Activated CD4-positive, CD25-positive, alpha-beta regulatory T cell treated with anti-CD3 and anti-CD28 coated beads, Interleukin-2, amount 50 U/mL, for 24 hours (primary cell): ENCODE measurements around the gene CC2D2B.
"Not testable (repeated sequence)": the region's sequence is repeated elsewhere in the genome, so short reads cannot be mapped to it uniquely, and the experiment has no call there.

Experiments
- ATAC-seq, 2 donors: fragments of 150-1000 bp; cut with Tn5 transposase; one replicate each; pipeline ENCODE4 v1.10.0; 2021; ENCODE audit warnings: mild to moderate bottlenecking in 1 of 2, moderate library complexity in 1 of 2

Gene CC2D2B

DNA sequence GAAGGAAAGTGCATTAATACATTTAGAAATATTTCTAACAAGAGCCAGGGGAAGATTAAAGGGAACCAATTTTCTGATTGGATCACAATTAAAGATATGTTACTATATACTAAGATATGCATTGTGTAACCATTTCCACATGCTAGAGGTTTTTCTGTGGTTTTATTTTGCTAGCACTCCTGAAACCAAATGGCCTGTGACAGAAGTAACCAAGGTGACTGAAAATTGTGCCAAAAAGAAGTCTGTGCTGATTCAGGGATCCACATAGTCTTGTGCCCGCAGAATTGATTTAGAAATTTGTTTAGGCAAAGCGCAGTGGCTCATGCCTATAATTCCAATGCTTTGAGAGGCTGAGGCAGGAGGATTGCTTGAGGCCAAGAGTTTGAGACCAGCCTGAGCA, 1.8 kb downstream of the CC2D2B start:
- no peak for ATAC-seq

DNA sequence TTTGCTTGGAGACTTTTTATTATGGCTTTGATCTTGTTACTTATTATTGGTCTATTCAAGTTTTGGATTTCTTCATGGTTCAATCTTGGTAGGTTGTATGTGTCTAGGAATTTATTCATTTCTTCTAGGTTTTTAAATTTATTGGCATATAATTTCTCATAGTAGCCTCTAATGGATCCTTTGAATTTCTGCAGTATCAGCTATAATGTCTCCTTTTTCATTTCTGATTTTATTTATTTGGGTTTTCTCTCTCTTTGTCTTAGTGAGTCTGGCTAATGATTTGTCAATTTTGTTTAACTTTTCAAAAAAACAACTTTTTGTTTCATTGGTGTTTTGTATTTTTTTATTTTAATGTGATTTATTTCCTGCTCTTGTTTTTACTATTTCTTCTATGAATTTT, 8.3 kb downstream of the CC2D2B start:
- ATAC-seq, result not testable (repeated sequence)

DNA sequence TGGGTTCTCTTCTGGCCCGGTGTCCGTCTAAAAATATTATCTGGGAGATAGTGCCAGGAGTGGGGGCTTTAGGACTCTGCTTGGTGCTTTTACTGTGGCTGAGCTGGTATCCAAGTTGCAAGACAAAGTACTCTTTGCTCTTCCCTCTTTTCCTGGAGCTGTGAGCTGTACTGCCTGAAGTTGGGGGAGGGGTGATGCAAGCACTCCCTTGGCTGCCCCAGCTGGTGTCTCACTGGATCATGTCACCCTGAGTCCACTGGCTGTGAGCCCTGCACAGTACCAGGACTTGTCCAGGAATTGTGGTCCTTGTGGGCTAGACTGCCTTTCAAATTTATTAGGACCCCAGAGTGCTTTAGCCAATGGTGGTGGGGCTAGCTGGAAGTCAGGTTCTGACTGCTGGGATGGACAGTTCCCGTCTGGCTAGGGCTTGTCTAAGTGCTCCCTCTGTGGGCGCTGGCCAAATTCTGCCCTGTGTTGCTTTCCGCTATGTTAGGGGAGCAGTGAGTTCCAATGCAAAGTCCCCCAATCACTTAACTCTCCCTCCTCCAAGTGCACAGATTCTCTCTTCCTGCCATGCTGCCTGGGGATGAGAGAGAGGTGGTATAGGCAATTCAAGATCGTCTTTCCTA, 13.1 kb downstream of the CC2D2B start:
- ATAC-seq, result no peak

DNA sequence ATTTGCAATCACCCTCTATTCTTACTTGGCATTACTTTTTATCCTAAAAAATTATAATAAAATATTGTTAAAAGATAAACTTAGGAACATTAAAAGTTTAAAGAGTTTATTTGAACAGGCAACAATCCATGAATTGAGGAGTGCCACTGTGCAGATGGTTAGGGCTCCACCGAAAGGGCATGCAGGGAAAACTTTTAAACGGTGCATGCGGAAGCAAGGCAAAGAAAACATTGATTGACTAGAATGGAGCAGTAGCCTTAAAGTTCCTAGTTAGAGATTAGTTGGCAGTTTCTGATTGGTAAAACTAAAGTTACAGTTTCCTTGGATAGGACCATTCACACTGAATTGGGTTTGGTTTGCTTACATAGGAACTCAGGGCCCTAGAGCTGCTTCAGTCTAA, 17.3 kb downstream of the CC2D2B start:
- no peak for ATAC-seq

DNA sequence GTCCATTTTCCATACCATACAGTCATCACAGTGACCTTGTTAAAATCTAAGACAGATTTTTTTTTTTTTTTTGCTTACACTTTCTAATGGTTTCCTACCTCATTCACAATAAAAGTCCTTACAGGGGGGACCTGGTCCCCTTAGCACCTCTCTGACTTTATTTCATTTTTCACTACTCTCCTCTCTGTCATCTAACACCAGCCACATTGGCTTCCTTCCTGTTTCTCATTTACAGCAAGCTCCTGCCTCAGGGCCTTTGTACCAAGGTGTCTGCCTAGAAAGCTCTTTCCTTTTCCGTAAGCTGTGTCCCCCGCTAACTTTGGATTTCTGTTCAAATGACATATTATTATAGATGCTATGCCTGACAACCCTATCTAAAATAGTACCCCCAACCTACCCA, 27.7 kb downstream of the CC2D2B start:
- ATAC-seq, result no peak

DNA sequence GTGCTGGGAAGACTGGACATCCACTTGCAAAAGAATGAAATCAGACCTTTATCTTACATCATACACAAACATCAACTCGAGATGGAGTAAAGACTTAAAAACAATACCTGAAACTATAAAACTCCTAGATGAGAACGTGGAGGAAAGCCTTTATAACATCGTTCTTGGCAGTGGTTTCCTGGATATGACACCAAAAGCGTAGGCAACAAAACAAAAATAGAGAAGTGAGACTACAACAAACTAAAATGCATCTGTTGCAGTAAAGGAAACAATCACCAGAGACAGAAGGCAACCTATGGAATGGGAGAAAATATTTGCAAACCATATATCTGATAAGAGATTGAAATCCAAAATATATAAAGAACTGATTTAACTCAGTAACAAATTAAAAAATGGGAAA, 33.3 kb downstream of the CC2D2B start:
- no peak for ATAC-seq

DNA sequence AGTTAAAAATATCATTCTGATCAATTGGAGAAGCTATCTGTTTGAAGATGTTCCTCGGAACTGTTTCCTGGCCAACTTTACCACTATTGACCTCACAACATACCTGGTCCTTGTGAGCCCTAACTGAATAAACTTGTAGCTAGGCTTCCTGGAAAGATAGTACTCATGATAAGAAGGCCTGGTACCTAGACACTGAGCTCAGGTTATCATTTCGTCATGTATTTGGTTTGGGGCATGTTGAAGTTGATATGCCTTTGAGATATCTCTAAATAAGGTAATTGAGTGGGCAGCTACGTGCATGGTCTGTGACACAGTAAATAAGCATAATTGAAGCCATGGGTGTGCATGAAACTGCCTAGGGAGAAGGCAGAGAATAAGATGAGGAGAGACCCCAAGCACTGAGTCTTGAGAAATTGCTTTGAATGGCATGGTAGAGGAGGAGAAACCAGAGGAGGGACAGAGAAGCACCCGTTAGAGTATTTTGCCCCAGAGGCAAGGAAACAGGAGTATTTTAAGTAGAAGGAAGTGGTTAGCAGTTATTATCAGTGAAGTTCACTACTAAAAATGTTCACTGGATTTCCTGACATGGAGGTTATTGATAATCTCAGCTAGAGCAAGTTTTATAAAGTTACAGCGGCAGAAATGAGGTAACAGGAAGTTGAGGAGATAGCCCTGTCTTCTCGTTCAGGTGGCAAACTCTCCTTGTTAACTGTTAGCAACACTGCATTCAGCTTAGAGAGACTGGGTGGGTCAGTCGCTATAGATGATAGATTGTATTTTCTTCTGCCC, 55.6 kb downstream of the CC2D2B start:
- ATAC-seq, result peak in 1 of 2 donors; percentile 30

DNA sequence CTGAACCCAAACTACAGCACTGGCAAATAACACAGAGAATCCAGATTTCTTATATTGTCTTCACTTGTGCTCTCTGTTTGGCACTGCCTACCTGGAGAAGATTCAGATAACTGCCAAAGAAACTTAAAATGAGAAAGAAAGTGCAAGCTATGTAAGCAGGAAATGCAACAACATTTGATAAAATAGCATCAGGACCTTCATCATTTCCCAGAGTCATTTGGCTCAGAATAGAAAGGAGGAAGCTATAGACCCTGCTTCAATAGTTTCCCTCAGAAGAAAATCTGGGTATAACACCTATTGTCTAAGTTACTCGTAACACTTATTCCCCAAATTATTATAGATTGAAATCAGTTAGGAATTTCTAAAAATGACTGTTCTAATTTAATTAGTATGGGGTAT, 56.2 kb downstream of the CC2D2B start:
- no peak for ATAC-seq

DNA sequence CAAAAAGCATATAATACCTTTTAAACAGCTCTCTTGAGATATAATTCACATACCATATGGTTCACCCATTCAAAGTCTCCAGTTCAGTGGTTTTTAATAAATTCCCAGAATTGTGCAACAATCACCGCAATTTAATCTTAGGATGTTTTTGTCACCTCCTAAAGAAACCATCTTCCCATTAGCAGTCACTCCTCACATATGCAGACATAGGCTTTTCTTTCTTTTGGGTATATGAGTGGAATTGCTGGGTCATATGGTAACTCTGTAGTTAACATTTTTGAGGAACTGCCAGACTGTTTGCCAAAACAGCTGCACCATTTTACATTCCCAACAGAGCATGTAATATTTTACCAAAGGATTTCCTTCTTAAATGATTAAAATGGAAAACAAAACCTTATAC, 57.0 kb downstream of the CC2D2B start:
- ATAC-seq, result no peak

DNA sequence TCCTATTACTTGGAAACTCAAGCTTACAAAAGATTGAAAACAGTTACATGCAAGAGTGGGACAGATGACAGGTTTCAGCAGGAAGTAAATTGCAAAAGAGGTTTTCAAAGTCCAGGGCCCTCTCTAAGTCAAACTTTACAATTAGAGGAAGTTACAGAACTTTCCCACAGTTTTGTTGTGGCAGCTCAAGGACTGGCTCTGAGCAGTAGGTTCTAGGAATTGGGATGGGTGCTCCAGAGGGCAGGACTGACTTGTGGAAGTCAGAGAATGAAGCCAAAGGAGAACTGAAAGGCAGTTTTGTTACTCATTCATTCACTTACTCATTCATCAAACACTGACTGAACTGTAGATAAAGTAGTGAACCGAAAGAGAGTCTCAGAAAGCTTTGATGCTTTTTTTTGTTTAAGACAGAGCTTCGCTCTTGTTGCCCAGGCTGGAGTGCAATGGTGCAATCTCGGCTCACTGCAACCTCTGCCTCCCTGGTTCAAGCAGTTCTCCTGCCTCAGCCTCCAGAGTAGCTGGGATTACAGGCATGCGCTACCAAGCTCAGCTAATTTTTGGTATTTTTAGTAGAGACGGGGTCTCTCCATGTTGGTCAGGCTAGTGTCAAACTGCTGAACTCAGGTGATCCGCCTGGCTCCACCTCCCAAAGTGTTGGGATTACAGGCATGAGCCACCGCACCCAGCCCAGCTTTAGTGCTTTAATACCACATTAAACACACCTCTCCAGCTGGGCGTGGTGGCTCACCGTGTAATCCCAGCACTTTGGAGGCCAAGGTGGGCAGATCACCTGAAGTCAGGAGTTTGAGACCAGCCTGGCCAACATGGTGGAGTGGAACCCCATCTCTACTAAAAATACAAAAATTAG, 68.8 kb downstream of the CC2D2B start:
- no peak for ATAC-seq

DNA sequence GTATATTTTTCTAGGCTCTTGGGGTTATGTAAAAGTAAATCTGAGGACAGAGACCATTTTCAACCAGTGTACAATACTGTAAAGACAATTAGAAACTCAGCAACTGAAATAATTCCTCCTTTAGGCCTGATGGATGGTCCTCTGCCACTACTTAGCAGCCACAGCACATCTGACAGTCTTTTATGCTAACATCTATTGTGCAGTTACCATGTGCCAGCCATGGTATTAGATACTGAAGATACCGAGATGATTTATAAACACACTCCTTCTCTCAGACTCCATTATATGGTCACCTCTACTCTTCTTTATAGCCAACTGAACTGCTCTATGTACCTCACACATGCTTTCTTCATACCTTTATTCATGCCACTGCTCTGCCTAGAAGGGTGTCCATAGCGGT, 74.4 kb downstream of the CC2D2B start:
- ATAC-seq, result no peak

DNA sequence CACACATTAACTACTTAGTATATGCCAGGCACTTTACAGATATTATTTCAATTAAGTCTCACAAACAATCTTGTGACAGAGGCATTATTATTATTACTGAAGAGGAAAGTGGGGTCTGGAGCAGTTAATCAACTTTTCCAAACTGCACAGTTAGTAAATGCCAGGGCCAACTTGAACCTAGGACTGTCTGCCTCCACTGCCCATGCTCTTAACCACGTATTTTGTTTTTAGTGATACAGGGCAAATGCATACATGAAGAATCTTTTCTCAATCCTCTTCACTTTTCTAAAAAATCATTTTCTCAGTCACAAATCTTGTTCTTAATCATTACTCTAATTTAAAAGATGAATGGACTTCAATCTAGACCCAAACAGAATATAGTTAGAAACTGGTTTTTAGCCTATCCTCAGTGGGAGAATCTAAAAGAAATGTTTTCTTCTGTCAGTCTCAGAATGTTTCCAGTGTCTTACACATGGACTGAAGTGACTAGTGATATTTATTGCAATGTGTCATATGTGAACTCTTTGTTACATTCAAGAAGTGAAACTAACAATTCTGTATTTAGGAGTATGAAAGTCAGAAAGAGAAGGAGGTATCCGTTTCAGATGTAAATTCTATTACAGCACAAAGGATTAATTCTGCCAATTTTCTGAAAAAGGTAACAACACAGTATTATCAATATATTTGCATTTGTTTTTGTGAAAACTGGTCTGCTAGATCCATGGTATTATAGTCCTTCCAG, 80.1 kb downstream of the CC2D2B start:
- ATAC-seq, result no peak

DNA sequence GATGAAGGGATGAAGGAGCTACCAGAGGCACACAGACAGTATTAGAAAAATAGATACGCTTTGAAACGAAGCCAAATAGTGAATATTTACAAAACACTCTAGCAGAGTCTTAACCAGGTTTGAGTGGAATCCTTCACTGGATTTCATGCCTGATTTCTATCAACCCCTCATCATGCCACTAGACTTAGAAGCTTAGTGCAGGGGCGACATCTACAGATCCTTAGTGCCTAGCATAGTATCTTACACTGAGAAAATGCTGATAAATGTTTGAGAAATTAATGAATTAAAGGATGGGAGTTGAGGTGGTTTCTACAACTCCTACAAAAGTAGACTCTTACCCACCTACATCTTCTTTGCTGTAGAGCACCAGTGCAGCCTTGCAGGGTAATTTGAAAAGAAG, 80.9 kb downstream of the CC2D2B start:
- ATAC-seq, result no peak

DNA sequence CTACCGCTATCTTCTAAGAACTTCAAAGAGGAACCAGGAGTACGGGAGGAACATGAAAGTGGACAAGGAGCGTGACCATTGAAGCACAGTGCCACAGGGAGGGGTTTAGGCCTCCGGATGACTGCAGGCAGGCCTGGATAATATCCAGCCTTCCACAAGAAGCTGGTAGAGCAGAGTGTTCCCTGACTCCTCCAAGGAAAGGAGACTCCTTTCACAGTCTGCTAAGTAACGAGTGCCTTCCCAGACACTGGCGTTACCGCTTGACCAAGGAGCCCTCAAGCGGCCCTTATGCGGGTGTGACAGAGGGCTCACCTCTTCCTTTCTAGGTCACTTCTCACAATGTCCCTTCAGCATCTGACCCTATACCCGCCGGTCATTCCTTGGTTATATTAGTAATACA, 86.6 kb downstream of the CC2D2B start:
- ATAC-seq, result not testable (repeated sequence)

DNA sequence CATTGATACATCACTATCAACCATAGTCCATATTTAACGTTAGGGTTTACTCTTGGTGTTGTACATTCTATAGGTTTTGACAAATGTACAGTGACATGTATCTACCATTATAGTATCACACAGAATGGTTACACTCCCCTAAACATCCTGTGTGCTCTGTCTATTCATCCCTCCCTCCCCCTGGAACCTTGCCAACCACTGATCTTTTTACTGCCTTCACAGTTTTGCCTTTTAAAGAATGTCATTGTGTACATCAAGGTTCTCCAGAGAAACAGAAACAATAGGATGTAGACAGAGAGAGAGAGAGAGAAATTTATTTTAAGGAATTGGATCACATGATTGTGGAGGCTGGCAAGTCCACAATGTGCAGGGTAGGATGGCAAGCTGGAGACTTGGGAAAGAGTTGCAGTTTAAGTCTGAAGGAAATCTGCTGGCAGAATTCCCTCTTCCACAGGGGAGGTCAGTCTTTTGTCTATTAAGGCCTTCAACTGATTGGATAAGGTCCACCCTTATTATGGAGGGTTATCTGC, 90.5 kb downstream of the CC2D2B start:
- ATAC-seq, result no peak

DNA sequence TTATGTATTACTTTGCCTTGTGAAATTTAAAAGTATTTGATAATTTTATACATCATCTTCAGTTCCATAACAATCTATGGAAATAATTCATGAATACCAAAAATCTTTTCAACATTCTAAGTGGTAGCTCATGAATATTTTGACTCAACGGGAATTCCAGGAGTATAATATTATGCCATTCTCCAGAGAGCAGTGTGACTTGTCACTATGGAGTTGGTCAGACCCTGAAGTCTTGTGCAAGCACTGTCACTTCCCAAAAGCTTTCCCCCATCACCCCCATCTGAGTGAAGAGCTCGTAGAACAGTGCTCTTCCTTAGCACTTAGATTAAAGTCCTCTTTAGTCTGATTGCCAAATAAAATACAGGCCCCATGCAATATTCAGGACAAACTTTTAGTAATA, 106.2 kb downstream of the CC2D2B start:
- ATAC-seq, result no peak

DNA sequence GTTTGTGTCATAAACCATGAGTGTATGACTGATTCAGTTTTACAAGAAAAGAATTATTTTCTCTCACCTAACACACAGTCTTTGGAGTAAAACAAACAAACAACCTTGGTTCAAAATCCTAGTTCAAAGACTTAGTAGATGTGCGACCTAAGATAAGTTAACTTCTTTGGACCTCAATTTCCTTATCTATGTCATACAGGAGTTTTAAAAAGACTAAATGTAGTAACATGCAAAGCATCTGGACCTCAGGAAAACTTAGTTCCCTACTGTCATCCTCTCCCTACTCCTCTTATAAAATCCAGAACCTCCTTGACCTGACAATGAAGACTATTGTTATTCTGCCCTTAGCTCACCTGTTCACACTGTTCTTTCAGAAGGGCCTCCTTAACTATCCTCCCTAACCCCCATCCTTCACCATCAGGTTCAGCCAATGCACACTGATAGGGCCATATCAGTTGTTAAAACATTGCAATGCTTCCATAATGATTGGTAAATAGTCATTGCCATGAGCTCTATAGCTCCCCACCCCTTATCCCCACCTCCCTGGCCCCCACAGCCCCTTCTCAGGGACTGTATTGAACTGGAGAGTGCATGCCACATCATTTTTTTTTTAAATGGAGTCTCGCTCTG, 106.8 kb downstream of the CC2D2B start:
- no peak for ATAC-seq

DNA sequence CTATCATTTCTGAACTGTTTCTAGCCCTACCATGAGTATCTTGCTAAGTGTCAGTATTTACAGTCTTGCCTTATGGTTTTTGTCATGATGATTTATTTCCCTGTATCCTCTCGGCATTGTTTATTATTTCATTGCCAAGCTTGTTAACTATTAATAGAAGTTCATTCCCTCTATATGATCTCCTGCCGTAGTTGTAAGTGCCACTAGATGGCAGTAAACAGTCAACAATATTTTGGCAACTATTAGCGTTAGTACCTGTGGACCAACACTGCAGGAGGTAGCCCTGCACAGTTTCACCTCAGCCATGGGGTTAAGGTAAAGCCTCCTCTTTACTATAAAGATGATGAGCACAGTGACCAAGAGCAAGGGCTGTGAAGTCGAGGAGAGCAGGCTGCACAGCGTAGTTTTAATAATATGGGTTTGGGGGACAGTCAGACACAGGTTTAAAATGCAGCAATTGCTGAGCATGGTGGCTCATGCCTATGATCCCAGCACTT, 109.5 kb downstream of the CC2D2B start:
- peak; percentile 68 to 88 for ATAC-seq

DNA sequence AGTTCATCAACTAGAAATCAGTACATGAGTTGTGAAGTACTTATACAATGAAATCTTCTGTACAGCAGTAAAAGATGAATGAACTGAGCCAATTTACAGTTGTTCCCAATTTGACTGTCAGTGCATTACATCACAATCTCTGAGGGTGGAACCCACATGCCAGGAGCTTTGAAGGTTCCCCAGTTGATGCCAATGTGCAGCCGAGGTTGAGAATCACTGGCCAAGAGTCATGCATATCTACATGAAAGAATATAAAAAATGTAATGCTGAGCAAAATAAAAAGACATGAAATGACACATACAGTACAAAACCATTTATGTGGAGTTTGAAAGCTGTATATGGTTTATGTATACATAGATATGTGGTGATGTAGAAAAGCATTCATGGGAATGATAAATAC, 113.6 kb downstream of the CC2D2B start:
- ATAC-seq, result no peak

DNA sequence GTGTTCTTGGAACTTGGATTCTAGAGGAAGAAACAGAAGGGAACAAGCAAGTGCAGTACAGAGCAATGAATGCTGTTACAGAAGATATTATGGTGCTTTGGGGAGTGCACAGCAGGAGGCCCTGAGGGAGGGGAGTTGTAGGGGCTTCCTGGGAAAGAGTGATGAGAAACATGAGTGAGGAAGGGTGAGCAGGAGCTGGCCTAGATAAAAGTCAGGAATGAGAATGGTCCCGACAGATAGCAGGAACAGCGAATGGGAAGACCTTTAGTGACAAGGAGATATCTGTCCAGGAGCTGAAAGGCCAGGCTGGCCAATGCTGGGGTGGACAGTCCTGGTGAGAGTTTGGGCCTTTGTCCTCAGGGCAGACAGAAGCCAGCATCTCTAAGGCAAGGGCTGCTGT, 115.0 kb downstream of the CC2D2B start:
- ATAC-seq, result no peak

DNA sequence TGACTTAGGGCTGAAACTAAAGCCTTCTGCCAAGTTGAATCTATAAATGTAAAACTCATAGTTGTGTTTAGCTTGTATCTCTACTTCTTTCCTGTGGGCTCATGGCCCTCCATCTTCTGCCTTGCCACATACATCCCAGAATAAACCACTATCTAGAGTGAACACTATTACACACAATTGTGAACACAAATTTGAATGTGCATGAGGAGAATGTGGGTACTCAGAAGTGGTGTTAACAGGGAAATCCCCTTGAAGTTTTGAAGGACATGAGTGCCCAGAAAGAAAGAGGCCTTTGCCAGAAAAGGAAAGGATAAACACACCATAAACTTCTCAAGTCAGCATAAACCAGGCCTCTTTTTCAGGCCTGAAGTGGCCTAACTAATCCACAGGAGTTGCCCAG, 115.4 kb downstream of the CC2D2B start:
- no peak for ATAC-seq

DNA sequence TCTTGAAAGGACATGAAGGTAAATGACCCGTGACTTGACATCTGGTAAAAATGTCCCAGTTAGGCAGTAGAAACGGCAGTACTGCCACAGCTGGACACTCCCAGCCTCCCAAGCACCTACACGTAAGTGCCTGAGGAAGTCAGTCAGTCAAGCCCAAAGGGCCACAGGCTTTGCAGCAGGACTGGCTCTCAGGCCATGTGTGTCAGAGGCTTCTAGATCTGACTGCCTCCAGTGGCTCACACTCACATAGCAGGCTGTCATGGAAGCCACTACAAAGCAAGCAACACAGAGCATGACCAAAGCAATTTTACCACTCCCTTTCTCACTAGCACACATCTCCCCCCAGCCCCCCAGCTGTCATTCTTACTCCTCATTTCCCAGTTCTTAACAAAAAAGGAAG, 117.8 kb downstream of the CC2D2B start:
- no peak for ATAC-seq
